ENCODE data around the gene FETUB. TPM values are rescaled to one million over a fixed set of nuclear protein-coding genes. Genes with fewer than 3 reads are reported as not detected.

Gene FETUB
- total RNA-seq, result not detected in 2 replicates

GRCh38 chr3:186639778-186640472 is at the start of gene FETUB:
Gene FETUB, plus strand, starts transcription at chr3:186640399. Its CDS starts 62 bp downstream, at chr3:186640461.

GRCh38 chr3:186612721-186613636 is 27.2 kb upstream of the FETUB start, which contains the start of gene AHSG:
Gene AHSG, plus strand, starts transcription at chr3:186613060. Its CDS starts 82 bp downstream, at chr3:186613142.

GRCh38 chr3:186665625-186666188 is 25.5 kb downstream of the FETUB start, which contains the start of gene HRG:
Gene HRG, plus strand, starts transcription at chr3:186666014. Its CDS starts 18 bp downstream, at chr3:186666032.

Small RNA genes within 50 kb of the gene (small RNA-seq; reads per million reads assigned to genes)
- gene RF00017, result not detected

Other genes with a start within 250 kb of the FETUB start
- 1.3 TPM in 2 replicates for gene CRYGS, start 96.0 kb upstream of the FETUB start, total RNA-seq
- gene TBCCD1, start 73.1 kb upstream of the FETUB start, total RNA-seq, result 16.3 and 23.8 TPM in 2 replicates
- gene DNAJB11, start 69.7 kb upstream of the FETUB start, total RNA-seq, result 41.8 and 56.0 TPM in 2 replicates
- not detected in 2 replicates for gene AHSG, start 27.3 kb upstream of the FETUB start, total RNA-seq
- gene HRG, start 25.6 kb downstream of the FETUB start, total RNA-seq, result not detected in 2 replicates
- not detected in 2 replicates for gene KNG1, start 77.0 kb downstream of the FETUB start, total RNA-seq
- 383 and 453 TPM in 2 replicates for gene EIF4A2, start 143.2 kb downstream of the FETUB start, total RNA-seq
- gene RFC4, start 166.1 kb downstream of the FETUB start, total RNA-seq, result 13.4 and 22.9 TPM in 2 replicates
- gene ADIPOQ, start 202.3 kb downstream of the FETUB start, total RNA-seq, result not detected in 2 replicates